Endodermal cell (in vitro differentiated cells): ENCODE measurements around the gene EIF4E2. TPM values are rescaled to one million over a fixed set of nuclear protein-coding genes. Genes with fewer than 3 reads are reported as not detected.

ENCODE experiments used
- DNase-seq: peaks from one replicate; pipeline ENCODE4 v3.0.0-alpha.2; 2017
- H3K27ac ChIP-seq: 2 replicates; pipeline ENCODE4 v1.5.1; 2013; ENCODE audit warnings: mild to moderate bottlenecking, low read depth, low read length, moderate library complexity
- H3K27me3 ChIP-seq: 2 replicates; pipeline ENCODE4 v1.6.1; 2013; ENCODE audit warnings: mild to moderate bottlenecking, low read length, moderate library complexity; ENCODE audit not compliant: insufficient read depth, control insufficient read depth, poor library complexity, severe bottlenecking
- H3K36me3 ChIP-seq: 2 replicates; pipeline ENCODE4 v1.7.0; 2013; ENCODE audit warnings: mild to moderate bottlenecking, low read length, moderate library complexity; ENCODE audit not compliant: control insufficient read depth, insufficient read depth
- H3K4me1 ChIP-seq: one replicate; pipeline ENCODE4 v1.7.0; 2013; ENCODE audit warnings: low read length; ENCODE audit not compliant: control insufficient read depth, insufficient read depth
- H3K4me3 ChIP-seq: 2 replicates; pipeline ENCODE4 v1.5.1; 2013; ENCODE audit warnings: mild to moderate bottlenecking, low read length, moderate library complexity
- H3K9ac ChIP-seq: 2 replicates; pipeline ENCODE4 v1.6.1; 2013; ENCODE audit warnings: mild to moderate bottlenecking, low read length, moderate library complexity; ENCODE audit not compliant: poor library complexity, severe bottlenecking; ENCODE audit errors: extremely low read depth
- H3K9me3 ChIP-seq: 2 replicates; pipeline ENCODE4 v1.6.1; 2013; ENCODE audit warnings: mild to moderate bottlenecking, low read length, moderate library complexity; ENCODE audit not compliant: control insufficient read depth
- H3K27ac Mint-ChIP-seq: 2 replicates; pipeline ENCODE4 v1.8.0; 2020; ENCODE audit warnings: mixed read lengths
- H3K27me3 Mint-ChIP-seq: 2 replicates; pipeline ENCODE4 v1.8.0; 2021; ENCODE audit warnings: mild to moderate bottlenecking, mixed read lengths; ENCODE audit not compliant: insufficient read depth
- H3K36me3 Mint-ChIP-seq: 2 replicates; pipeline ENCODE4 v1.8.0; 2020; ENCODE audit warnings: low read depth, mixed read lengths
- H3K4me1 Mint-ChIP-seq: 2 replicates; pipeline ENCODE4 v1.8.0; 2020; ENCODE audit warnings: mixed read lengths
- H3K4me3 Mint-ChIP-seq: 2 replicates; pipeline ENCODE4 v1.8.0; 2020; ENCODE audit warnings: mild to moderate bottlenecking, moderate library complexity, mixed read lengths
- H3K9me3 Mint-ChIP-seq: 2 replicates; pipeline ENCODE4 v1.8.0; 2020; ENCODE audit warnings: mild to moderate bottlenecking, mixed read lengths
- WGBS, 2 experiments: methylation state at CpG; one replicate each; pipeline versions ENCODE4 v1.1.5 to v1.1.7; 2013; ENCODE audit warnings: missing lambda C conversion rate in 2 of 2, mixed read lengths in 1 of 2; ENCODE audit not compliant: insufficient coverage in 1 of 2, insufficient read length in 1 of 2; 5-methylcytosine and 5-hydroxymethylcytosine counted together
- total RNA-seq, 2 donors: library from RNA; stranded (reverse); fragmentation: NEBNext Ultra II Directional in 1 of 2; extraction: Animal tissue kit (Norgen Biotek cat#: 25700) in 1 of 2; gene quantifications; 2 replicates in 1 of 2; 3 replicates in 1 of 2; pipeline ENCODE4 v1.2.1, GENCODE V29; 2021
- TF ChIP-seq, protein P1 (sequence below): fragments of 200-600 bp; sonication (generic); conservative IDR thresholded peaks from 2 replicates; pipeline ENCODE4 v1.5.0; 2021; ENCODE audit warnings: antibody characterized with exemption, mild to moderate bottlenecking

Gene EIF4E2
- total RNA-seq, 2 donors from 2014 or later: 105 to 116 TPM

DNA sequence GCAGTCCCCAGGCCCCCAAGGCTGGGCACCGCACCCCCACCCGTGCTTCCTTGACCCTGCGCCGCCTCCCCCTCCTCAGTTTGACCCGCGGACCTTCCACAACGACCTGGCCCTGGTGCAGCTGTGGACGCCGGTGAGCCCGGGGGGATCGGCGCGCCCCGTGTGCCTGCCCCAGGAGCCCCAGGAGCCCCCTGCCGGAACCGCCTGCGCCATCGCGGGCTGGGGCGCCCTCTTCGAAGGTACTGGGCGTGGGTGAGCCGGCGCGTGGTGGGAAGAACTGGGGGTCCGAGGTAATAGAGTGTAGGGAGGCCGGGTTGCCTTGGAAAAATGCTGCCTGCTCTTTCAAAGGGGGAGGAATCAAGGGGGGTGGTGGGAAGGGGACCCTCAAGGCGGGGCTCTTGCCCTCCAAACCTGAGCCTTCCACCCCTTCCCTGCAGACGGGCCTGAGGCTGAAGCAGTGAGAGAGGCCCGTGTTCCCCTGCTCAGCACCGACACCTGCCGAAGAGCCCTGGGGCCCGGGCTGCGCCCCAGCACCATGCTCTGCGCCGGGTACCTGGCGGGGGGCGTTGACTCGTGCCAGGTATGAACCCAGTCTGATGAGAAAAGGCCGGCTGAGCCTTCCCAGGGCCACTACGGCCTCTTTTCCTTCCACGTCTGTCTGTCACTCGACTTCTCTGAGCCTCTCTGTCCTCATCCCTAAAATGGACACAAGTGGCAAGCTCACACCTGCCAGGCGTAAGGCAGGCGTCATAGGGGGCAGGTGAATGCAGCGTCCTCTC is 27.7 kb upstream of the EIF4E2 start:
- Histone ChIP-seq H3K4me3 (no peak overlapping the region), H3K27me3 (peaks cover 57% of the 10 kb centered on the region), H3K9ac (no peak overlapping the region), H3K9me3 (no peaks in the 10 kb centered on the region), H3K36me3 (no peaks in the 10 kb centered on the region), H3K4me1 (no peaks in the 10 kb centered on the region), H3K27ac (no peak overlapping the region)
- Mint-ChIP-seq H3K27ac (no peak overlapping the region), H3K9me3 (no peaks in the 10 kb centered on the region), H3K4me3 (peak overlapping the region; percentile 35), H3K4me1 (no peaks in the 10 kb centered on the region), H3K36me3 (no peaks in the 10 kb centered on the region), H3K27me3 (peaks cover 51% of the 10 kb centered on the region)
- peak; percentile 50 for DNase-seq
- TF ChIP-seq, protein P1, sequence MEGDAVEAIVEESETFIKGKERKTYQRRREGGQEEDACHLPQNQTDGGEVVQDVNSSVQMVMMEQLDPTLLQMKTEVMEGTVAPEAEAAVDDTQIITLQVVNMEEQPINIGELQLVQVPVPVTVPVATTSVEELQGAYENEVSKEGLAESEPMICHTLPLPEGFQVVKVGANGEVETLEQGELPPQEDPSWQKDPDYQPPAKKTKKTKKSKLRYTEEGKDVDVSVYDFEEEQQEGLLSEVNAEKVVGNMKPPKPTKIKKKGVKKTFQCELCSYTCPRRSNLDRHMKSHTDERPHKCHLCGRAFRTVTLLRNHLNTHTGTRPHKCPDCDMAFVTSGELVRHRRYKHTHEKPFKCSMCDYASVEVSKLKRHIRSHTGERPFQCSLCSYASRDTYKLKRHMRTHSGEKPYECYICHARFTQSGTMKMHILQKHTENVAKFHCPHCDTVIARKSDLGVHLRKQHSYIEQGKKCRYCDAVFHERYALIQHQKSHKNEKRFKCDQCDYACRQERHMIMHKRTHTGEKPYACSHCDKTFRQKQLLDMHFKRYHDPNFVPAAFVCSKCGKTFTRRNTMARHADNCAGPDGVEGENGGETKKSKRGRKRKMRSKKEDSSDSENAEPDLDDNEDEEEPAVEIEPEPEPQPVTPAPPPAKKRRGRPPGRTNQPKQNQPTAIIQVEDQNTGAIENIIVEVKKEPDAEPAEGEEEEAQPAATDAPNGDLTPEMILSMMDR: no peak
- WGBS, 2 experiments: 40 to 45% methylated on average over 15 to 46 of the region's 46 CpGs

DNA sequence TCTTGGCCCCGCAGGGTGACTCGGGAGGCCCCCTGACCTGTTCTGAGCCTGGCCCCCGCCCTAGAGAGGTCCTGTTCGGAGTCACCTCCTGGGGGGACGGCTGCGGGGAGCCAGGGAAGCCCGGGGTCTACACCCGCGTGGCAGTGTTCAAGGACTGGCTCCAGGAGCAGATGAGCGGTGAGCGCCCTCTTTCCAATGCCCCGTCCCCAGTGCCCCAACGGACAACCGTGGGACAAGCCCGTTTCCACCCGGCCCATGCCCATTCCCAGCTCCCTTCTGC is 27.1 kb upstream of the EIF4E2 start:
- 10 to 20% methylated on average over 2 to 16 of the region's 16 CpGs for WGBS, 2 experiments
- Mint-ChIP-seq H3K4me3 (peak overlapping the region; percentile 35), H3K36me3 (no peaks in the 10 kb centered on the region), H3K27ac (no peak overlapping the region), H3K9me3 (no peaks in the 10 kb centered on the region), H3K27me3 (peaks cover 56% of the 10 kb centered on the region), H3K4me1 (no peaks in the 10 kb centered on the region)
- no peak overlapping the region for H3K9ac ChIP-seq
- H3K27me3 ChIP-seq: peaks cover 62% of the 10 kb centered on the region
- H3K4me1 ChIP-seq: no peaks in the 10 kb centered on the region
- peak overlapping the region; percentile 66 for H3K4me3 ChIP-seq
- H3K36me3 ChIP-seq: no peaks in the 10 kb centered on the region
- TF ChIP-seq, protein P1: no peak
- H3K27ac ChIP-seq: no peak overlapping the region
- no peaks in the 10 kb centered on the region for H3K9me3 ChIP-seq
- DNase-seq: peak; percentile 64

DNA sequence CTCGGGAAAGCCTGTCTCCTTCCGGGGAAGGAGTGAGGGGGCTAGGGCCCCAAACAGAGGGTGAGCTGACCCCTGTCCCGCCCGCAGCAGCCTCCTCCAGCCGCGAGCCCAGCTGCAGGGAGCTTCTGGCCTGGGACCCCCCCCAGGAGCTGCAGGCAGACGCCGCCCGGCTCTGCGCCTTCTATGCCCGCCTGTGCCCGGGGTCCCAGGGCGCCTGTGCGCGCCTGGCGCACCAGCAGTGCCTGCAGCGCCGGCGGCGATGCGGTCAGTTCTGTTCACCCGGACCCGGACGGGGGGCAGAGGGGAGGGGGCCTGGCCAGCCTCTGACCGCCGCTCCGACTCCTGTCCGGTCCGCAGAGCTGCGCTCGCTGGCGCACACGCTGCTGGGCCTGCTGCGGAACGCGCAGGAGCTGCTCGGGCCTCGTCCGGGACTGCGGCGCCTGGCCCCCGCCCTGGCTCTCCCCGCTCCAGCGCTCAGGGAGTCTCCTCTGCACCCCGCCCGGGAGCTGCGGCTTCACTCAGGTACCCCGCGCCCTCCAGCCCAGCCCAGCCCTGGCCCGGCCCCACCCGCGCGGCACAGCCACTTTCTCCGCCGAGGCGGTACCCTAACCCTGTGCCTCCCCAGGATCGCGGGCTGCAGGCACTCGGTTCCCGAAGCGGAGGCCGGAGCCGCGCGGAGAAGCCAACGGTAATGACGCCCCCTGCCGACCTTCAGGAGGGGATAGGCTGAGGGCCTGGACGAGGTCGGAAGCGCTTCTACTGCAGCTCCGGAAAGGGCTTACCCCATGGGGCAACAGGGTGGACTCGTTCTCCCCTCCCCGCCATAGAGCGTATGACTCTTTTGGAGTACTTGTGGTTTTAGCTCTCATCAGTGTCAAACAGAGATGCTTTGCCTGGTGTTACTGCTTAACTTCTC is 26.5 kb upstream of the EIF4E2 start:
- peak overlapping the region; percentile 66 for H3K4me3 ChIP-seq
- no peaks in the 10 kb centered on the region for H3K36me3 Mint-ChIP-seq
- no peaks in the 10 kb centered on the region for H3K4me1 ChIP-seq
- no peak overlapping the region for H3K27ac ChIP-seq
- no peaks in the 10 kb centered on the region for H3K36me3 ChIP-seq
- H3K9me3 ChIP-seq: no peaks in the 10 kb centered on the region
- peaks cover 62% of the 10 kb centered on the region for H3K27me3 ChIP-seq
- TF ChIP-seq, protein P1: peak; percentile 74
- no peaks in the 10 kb centered on the region for H3K4me1 Mint-ChIP-seq
- DNase-seq: peak; percentile 94
- peak overlapping the region; percentile 35 for H3K4me3 Mint-ChIP-seq
- H3K27ac Mint-ChIP-seq: no peak overlapping the region
- peaks cover 59% of the 10 kb centered on the region for H3K27me3 Mint-ChIP-seq
- H3K9me3 Mint-ChIP-seq: no peaks in the 10 kb centered on the region
- H3K9ac ChIP-seq: no peak overlapping the region
- 2 to 3% methylated on average over 21 to 75 of the region's 75 CpGs for WGBS, 2 experiments
